ENCODE data around the gene PRPF40B. TPM values are rescaled to one million over a fixed set of nuclear protein-coding genes. Genes with fewer than 3 reads are reported as not detected.

The PRPF40B gene
- total RNA-seq, 2 donors from 2014 or later, result 14.3 to 21.1 TPM

DNA sequence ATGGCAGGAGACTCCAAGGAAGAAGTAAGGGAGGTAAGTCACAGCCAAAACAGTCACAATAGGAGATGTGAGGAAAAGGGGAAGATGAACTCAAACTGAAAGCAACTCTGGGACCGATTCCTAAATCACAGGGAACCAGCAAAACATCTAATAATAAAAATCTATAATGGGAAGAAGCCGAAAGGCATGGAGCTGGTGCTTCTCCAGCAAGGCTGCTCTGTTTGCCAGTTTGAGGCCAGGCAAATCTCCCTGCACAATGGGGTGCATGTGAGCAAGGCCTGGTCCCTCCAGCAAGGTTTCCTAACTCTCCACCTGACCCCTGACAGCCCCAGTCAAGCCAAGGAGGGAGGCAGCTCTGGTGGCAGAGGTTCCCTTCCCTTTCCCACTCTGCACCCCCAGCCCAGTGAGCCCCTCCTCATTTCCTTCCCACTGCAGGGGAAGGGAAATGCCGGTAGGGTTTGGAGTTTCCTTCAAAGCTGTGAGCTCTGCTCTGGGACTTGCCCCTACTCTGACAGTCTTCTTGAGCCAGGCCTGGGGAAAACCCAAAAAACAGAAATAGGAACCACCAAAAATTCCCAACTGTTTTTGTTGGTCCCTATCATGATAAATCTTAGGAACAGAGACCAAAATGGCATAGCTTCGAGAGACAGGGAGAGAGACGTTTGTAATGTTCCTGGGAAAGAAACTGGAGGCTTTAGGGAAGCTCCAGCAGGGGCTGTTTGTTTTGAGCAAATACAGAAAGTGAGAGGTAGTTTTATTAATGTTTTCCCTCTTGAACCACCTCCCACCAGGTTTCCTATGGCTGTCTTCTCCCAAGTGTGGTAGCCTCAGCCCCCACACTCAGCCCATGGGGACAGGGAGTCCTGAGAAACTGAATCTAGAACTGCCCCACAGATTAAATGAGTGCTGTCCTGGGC is 49.2 kb downstream of the PRPF40B start:
- ATAC-seq (peak in 1 of 2 donors; percentile 6), DNase-seq (no peak)
- intact Hi-C loops (cut with DNase I), result loop anchor here in 1 of 2 donors (2.0 kb wide), 1 partner anchor 34 kb away; the partner anchor contains the start of gene FMNL3

DNA sequence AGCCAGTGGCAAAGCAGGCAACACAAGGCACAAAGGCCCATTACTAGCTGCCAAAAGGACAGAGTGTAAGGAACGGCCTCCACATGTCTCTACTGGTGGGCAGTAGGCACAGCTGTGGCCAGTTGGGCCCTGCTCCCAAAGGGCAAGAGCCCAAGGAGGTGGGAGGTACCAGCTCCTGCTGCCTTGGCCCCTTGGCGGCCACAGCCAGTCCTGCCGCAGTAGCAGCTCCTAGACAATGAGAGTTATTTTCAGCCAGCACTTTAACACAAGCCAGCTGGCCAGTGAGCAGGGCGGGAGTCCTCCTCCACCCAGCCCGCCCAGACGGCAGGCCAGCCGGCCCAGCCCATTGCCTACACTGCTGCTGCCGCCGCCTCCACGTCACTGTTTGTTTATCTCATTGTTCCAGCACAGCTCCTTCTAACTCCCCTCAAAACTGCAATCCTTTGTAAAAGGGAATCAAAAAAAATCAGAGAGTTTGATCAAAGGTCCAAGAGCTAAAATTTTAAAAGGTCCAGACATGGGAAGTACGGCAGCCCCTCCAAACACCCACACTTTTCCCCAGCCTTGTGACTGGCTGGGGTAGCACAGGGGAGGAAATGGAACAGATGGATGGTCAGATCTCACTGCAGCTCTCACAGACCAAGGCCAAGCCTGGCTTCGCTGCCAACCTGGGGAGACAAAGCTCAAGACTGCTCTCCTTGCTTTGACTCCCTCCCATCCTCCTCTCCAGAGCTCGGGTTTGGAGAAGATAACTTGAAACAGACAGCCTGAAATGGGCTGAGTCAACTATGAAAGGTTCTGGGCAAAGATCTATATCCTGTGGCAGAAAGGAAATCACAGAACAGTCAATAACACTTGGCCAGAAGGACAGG is 50.3 kb downstream of the PRPF40B start:
- ATAC-seq (peak; percentile 97), DNase-seq (peak; percentile 93)
- intact Hi-C loops (cut with DNase I), result loop anchor here in 1 of 2 donors (2.0 kb wide), 1 partner anchor 33 kb away; the partner anchor contains the start of gene FMNL3

DNA sequence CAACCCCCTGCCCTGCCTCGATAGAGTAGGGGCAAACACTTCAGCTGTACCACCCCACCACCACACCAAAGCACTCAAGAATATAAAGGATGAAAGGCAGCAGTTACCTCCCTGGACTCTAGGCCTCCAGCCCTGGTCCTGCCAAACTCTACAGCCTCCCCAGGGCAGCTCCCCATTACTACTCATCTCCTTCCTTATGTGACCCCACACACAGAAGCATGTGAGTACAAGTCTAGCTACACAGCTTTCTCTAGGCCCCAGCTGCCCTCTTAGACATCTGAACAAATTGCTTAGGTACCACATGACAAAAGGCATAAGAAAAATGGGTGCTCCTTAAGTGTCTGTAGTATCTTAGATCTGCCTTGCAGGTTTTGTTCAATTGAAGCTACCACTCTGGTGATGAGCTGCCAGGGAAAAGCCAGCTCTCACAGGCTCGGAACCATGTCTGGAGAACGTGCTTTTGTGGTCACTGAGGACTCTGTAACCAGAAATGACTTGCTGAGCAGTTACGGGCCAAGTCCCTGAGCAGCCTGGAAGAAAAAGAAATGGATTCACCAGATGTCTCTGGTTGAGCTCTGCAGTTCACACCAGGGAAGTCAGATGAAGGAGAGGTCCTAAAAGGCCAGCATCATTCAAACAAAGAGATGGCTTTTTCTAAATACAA is 51.1 kb downstream of the PRPF40B start:
- ATAC-seq, result peak; percentile 8 to 20
- intact Hi-C loops (cut with DNase I), result no loop called here
- DNase-seq, result no peak

DNA sequence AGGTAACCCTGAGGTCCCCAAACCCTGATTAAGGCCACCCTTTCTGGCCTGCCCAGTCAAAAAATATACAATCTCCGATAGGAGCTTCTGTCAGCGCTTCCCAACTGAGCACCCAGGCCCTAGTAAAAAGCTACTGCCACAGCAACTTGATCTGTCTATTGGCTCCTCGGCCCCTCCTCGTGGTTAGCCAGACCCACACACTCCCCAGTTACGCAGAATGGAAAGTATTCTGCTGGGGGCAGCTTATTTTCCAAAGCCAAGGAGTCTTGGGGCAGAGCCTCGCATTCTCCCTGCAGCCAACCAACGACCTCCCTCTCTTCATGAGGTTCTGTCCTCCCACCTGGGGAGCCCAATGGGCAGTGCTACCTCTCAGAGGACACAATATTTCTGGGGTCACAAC is 51.8 kb downstream of the PRPF40B start:
- intact Hi-C loops (cut with DNase I), result no loop called here
- no peak for ATAC-seq
- no peak for DNase-seq

DNA sequence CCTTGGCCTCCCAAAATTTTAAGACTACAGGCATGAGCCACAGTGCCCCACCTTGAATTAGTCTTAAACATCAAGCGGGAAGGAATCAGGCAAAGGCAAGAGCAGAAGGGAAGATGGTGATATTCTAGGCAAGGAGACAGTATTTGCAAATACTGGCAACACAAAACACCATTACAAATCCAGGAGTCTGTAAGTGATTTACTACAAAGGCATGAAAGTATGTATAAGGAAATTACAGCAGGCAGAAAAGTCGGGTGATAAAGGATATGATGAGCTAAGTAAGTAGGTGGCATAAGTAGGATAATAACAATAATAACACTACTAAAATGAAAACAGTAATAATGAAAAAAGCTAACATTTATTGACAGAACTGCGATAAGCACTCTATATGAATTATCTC is 55.4 kb downstream of the PRPF40B start:
- DNase-seq (no peak), ATAC-seq (no peak)
- intact Hi-C loops (cut with DNase I), result no loop called here

DNA sequence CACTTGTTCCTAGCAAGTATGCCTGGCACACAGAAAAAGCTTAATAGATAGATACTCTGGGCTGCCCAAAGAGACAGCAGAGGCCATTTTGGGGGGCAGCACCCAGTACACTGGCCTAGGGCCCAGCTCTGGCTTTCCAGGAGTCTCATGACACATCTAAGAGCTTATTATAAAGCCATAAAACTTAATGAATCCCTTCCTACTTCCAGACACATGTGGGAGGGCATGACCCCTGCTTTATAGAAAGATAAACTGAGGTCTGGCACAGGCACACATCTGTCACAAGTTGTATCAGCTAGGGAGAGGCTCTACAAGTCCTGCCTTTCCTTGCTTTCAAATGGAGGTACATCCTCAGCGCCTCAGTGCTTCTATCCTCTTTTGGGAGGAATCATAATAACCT is 56.7 kb downstream of the PRPF40B start:
- intact Hi-C loops (cut with DNase I), result no loop called here
- ATAC-seq, result no peak
- DNase-seq, result no peak

DNA sequence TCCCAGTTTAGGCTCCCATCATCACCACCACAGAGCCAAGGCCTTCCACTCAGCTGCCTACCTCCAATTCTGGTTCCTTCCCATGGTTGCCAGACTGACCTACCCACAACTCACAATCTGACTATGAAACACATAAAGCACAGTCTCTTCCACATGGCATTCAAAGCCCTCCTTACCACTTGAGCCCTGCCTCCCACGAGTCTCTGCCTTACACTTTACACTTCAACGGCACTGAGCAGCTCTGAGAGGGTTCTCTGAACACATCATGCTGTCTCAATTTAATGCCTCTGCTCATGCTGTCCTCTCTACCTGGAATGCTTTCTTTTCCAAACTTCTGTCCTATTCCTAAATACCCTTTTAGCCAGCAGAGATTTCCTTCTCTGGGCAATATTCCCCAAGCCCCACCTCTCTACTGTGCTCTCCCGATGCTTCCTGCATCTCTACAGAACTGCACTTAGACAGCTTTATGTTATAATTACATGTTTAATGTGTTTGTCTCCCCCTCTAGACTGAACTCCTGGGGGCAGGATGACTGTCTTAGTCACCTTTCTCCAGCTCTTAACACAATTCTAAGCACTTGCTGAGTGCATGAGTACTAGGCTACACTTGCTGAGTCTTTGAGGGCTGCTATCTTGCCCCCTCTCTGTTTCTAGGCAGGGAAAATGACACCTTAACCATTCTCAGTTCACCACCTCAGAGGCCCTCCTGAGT is 60.4 kb downstream of the PRPF40B start:
- no peak for ATAC-seq
- intact Hi-C loops (cut with DNase I), result no loop called here
- DNase-seq, result no peak

DNA sequence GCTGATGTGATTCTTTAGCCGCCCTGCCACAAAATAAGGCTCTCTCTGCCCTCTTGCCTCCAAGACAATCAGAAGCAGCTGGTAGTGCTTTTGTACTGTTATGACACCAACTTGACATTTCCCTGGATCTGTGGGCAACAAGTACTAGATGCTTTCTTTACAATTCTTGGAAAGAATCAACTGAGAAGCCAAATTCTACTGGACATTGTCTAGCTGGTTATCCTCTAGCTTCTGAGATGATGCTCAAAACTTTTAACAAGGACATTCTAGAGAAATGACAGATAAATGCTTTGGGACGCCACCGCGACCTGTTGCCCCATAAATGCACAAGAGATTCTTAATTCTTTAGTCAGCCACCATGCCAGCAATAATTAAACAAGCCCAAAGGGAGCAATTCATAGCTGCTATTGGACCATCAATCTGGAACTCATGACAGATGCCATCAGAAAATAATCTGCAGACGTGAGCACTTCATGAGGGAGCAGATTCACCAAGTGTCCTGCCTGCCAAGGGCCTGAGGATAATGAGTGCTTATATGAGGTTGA is 61.0 kb downstream of the PRPF40B start:
- DNase-seq, result no peak
- no peak for ATAC-seq
- intact Hi-C loops (cut with DNase I), result no loop called here

DNA sequence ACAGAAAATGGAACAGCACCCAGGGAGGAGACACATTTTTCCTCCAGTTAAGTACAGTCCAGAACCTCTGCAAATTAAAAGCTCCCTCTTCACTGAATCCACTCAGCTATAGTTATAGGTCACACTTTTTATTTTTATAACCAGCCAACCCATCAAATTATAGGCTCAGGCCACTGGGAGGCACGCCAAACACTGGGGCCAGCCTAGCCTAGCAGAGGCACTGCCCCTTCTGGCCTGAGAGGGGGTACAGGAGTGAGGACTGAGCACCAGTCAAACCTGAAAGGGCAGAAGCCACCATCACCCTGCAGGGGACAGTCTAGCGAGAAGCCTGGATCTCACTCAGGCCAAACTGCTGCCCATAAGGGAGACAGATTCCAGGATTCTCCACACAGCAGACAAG is 64.6 kb downstream of the PRPF40B start:
- ATAC-seq, result peak; percentile 28 to 47
- DNase-seq, result no peak
- intact Hi-C loops (cut with DNase I), result no loop called here

DNA sequence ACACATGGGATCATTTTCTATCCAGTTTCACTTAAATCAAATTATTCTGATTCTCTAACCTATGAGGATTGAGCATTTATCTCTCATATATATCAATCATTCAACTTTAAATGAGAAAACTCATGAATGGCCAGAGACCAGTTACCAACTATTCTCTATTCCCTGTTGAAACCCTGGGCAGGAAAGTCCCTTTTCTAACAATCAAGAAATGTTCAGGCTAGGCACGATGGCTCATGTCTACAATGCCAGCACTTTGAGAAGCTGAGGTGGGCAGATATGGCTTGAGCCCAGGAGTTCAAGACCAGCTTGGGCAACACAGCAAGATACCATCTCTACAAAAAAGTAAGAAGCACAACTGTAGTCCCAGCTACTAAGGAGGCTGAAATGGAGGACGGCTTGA is 65.9 kb downstream of the PRPF40B start:
- intact Hi-C loops (cut with DNase I), result no loop called here
- no peak for DNase-seq
- ATAC-seq, result no peak

DNA sequence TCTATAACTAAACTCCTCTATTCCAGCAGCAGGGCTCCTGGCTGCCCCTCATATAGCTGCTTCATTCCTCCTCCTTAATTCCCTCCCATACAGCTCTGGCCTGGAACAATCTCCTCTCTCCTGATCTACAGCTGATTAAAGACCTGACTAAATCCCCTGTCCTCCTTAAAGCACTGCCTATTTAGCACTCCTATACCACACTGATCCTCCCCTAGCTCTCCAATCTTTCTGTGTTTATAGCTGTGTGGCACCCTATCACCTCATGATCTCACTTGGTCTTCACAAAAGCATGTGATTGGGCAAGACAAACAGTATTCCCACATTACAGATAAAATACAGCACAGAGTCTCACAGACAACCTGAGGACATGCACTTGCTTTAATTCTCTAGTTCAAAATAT is 66.4 kb downstream of the PRPF40B start:
- ATAC-seq, result no peak
- no peak for DNase-seq
- intact Hi-C loops (cut with DNase I), result no loop called here

DNA sequence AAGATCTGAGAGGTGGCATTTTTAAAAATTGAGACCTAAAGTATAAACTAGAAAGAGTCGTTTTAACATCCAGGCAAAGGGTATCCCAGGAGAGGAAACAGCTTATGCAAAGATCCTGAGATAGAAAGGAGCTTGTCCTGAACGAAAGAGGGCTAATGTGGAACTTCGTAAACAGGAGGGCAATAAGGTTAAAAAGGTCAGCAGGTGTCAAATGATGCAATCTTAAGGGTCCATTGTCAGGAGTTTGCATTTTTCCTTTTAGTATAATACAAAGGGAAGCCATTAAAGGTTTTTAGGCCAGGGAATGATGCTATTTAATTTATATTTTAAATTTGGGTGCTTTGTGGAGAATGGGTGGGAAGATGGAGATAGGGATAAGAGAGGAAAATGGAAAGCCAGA is 69.5 kb downstream of the PRPF40B start:
- intact Hi-C loops (cut with DNase I), result no loop called here
- DNase-seq, result no peak
- ATAC-seq, result no peak

DNA sequence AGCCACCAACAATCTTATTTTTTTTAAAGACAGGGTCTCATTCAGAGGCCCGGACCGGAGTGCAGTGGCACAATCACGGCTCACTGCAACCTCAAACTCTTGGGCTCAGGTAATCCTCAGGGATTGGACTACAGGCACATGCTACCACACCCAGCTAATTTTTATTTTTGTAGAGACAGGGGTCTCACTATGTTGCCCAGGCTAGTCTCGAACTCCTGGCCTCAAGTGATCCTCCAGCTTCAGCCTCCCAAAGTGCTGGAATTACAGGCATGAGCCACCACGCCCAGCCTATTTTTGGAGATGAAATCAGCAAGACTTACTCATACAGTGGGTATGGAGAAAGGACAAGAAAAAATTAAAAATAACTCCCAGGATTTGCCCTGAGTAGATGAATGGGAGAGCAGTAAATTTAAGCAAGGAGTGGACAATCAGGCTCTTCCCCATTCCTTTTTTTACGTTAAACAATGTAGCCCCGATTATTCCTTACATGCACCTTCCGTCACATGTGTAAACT is 70.6 kb downstream of the PRPF40B start:
- intact Hi-C loops (cut with DNase I), result no loop called here
- ATAC-seq (no peak), DNase-seq (no peak)

Other genes starting within 250 kb of the PRPF40B start
- gene KCNH3, start 84.5 kb upstream of the PRPF40B start, total RNA-seq, result under 1 TPM; 0.44 to 0.73 TPM
- gene MCRS1, start 55.4 kb upstream of the PRPF40B start, total RNA-seq, result 10 to 100 TPM; 63.2 to 78.4 TPM
- under 1 TPM; 0.29 to 0.31 TPM for gene FAM186B, start 17.9 kb upstream of the PRPF40B start, total RNA-seq
- gene FMNL3, start 83.8 kb downstream of the PRPF40B start, total RNA-seq, result 10 to 100 TPM; 12.2 to 21.2 TPM
- 100 to 1,000 TPM; 260 to 276 TPM for gene TMBIM6, start 118.0 kb downstream of the PRPF40B start, total RNA-seq
- 10 to 100 TPM; 18.6 to 18.8 TPM for gene NCKAP5L, start 204.9 kb downstream of the PRPF40B start, total RNA-seq
- gene BCDIN3D, start 219.5 kb downstream of the PRPF40B start, total RNA-seq, result 1 to 10 TPM; 2.9 to 4.0 TPM

Measured in left cardiac atrium (tissue), 4 donors.